Naive thymus-derived CD8-positive, alpha-beta T cell (primary cell): Measurements from ENCODE around the gene PROKR1. TPM values are rescaled to one million over a fixed set of nuclear protein-coding genes. Genes with fewer than 3 reads are reported as not detected.
A peak's percentile ranks its signal among the peaks of the same experiment; 100 is the strongest.
"Not testable (repeated sequence)": the region's sequence is repeated elsewhere in the genome, so short reads cannot be mapped to it uniquely, and the experiment has no call there.

Experiments used
- ATAC-seq, 2 donors: fragments of 150-1000 bp; cut with Tn5 transposase in 1 of 2; sonication (Bioruptor Pico), chemical (Tn5 transposase) in 1 of 2; 1 replicate in 1 of 2; 2 replicates in 1 of 2; pipeline ENCODE4 v1.10.0; 2021; ENCODE audit warnings: mild to moderate bottlenecking in 2 of 2, moderate library complexity in 2 of 2
- POLR2A ChIA-PET: fragments of 350-600 bp; sonication (Branson Sonifier 250); formaldehyde crosslinking; loops from one replicate; lab custom pipeline; 2021; ENCODE audit warnings: antibody characterized with exemption; lab: Charles Lee
- DNase-seq, 10 donors: peaks; one replicate each; pipeline versions ENCODE4 v3.0.0 to v3.0.0-alpha.2; 2020 to 2022
- H3K27ac Mint-ChIP-seq, 10 donors: one replicate each; pipeline ENCODE4 v1.8.0; 2020 to 2022; ENCODE audit warnings: mild to moderate bottlenecking in 10 of 10, mixed read lengths in 10 of 10, moderate library complexity in 4 of 10, inconsistent platforms in 1 of 10
- H3K27me3 Mint-ChIP-seq, 5 donors: one replicate each; pipeline ENCODE4 v1.8.0; 2021 to 2022; ENCODE audit warnings: mixed read lengths in 5 of 5
- H3K36me3 Mint-ChIP-seq, 3 donors: one replicate each; pipeline ENCODE4 v1.8.0; 2020 to 2022; ENCODE audit warnings: mixed read lengths in 3 of 3, mild to moderate bottlenecking in 2 of 3, inconsistent platforms in 1 of 3
- H3K4me1 Mint-ChIP-seq, 4 donors: one replicate each; pipeline ENCODE4 v1.8.0; 2021 to 2022; ENCODE audit warnings: mixed read lengths in 4 of 4
- H3K4me3 Mint-ChIP-seq, 10 donors: one replicate each; pipeline ENCODE4 v1.8.0; 2020 to 2022; ENCODE audit warnings: mild to moderate bottlenecking in 10 of 10, mixed read lengths in 10 of 10, moderate library complexity in 6 of 10, inconsistent platforms in 1 of 10
- H3K9me3 Mint-ChIP-seq, 9 donors: one replicate each; pipeline ENCODE4 v1.8.0; 2020 to 2022; ENCODE audit warnings: mixed read lengths in 9 of 9, mild to moderate bottlenecking in 3 of 9, inconsistent platforms in 1 of 9, moderate library complexity in 1 of 9
- polyA plus RNA-seq, 3 donors: library from polyadenylated mRNA; unstranded; fragments of 300-500 nt; fragmentation: Illumina TruSeq; gene quantifications; one replicate each; pipeline ENCODE4 v1.2.3, GENCODE V29; 2021
- total RNA-seq, 8 experiments: library from RNA in 2 of 8; stranded (reverse) in 2 of 8; gene quantifications; one replicate each; pipeline ENCODE4 v1.2.3 and lab custom pipeline; 2021 to 2026

The PROKR1 gene
- total and polyA plus RNA-seq, 5 experiments from 2014 or later = not detected

GRCh38 chr2:68660658-68661057 lies 17.3 kb downstream of the PROKR1 start:
- no peak for ATAC-seq
- peaks cover 0 to 8% (median 0%) of the 10 kb centered on the region in 4 donors for H3K4me1 Mint-ChIP-seq
- no peak overlapping the region for H3K27ac Mint-ChIP-seq
- no peak for DNase-seq
- POLR2A ChIA-PET = interaction anchor here (0.7 kb wide), 1 partner anchor 112 kb away, joined by 3 read pairs; no protein-coding TSS in a partner anchor
- H3K4me3 Mint-ChIP-seq = no peak overlapping the region
- peaks cover 0 to 1% (median 0%) of the 10 kb centered on the region in 9 donors for H3K9me3 Mint-ChIP-seq
- H3K27me3 Mint-ChIP-seq = peaks cover 0 to 35% (median 20%) of the 10 kb centered on the region in 5 donors
- H3K36me3 Mint-ChIP-seq = no peaks in the 10 kb centered on the region

GRCh38 chr2:68662466-68662865 lies 19.1 kb downstream of the PROKR1 start:
- ATAC-seq (no peak), DNase-seq (no peak)
- Mint-ChIP-seq H3K9me3 (peaks cover 0 to 11% (median 0%) of the 10 kb centered on the region in 9 donors), H3K36me3 (peaks cover 0 to 6% (median 0%) of the 10 kb centered on the region in 3 donors), H3K27ac (no peak overlapping the region), H3K4me1 (peaks cover 0 to 8% (median 0%) of the 10 kb centered on the region in 4 donors), H3K4me3 (no peak overlapping the region), H3K27me3 (peaks cover 0 to 21% (median 17%) of the 10 kb centered on the region in 5 donors)
- POLR2A ChIA-PET = no interaction called here

GRCh38 chr2:68663371-68664156 lies 20.2 kb downstream of the PROKR1 start:
- POLR2A ChIA-PET = no interaction called here
- Mint-ChIP-seq H3K4me3 (no peak overlapping the region), H3K27me3 (peaks cover 1 to 16% (median 13%) of the 10 kb centered on the region in 5 donors), H3K9me3 (peaks cover 0 to 14% (median 0%) of the 10 kb centered on the region in 9 donors), H3K4me1 (peaks cover 0 to 8% (median 0%) of the 10 kb centered on the region in 4 donors), H3K27ac (no peak overlapping the region), H3K36me3 (peaks cover 0 to 6% (median 0%) of the 10 kb centered on the region in 3 donors)
- DNase-seq (no peak), ATAC-seq (no peak)

GRCh38 chr2:68667371-68667770 lies 24.0 kb downstream of the PROKR1 start:
- ATAC-seq = no peak
- POLR2A ChIA-PET = no interaction called here
- peaks cover 6 to 19% (median 11%) of the 10 kb centered on the region in 5 donors for H3K27me3 Mint-ChIP-seq

GRCh38 chr2:68669651-68670050 lies 26.3 kb downstream of the PROKR1 start:
- H3K4me3 Mint-ChIP-seq = no peak overlapping the region
- no peak overlapping the region for H3K27ac Mint-ChIP-seq
- H3K4me1 Mint-ChIP-seq = no peaks in the 10 kb centered on the region
- H3K9me3 Mint-ChIP-seq = peaks cover 0 to 14% (median 2%) of the 10 kb centered on the region in 9 donors
- no peak for DNase-seq
- POLR2A ChIA-PET = no interaction called here
- H3K36me3 Mint-ChIP-seq = peaks cover 0 to 6% (median 0%) of the 10 kb centered on the region in 3 donors
- no peak for ATAC-seq
- peaks cover 0 to 7% (median 6%) of the 10 kb centered on the region in 5 donors for H3K27me3 Mint-ChIP-seq

More at GRCh38 chr2:68667371-68667770, 24.0 kb downstream of the PROKR1 start:
- Mint-ChIP-seq H3K36me3 (peaks cover 0 to 6% (median 0%) of the 10 kb centered on the region in 3 donors), H3K4me1 (peaks cover 0 to 6% (median 0%) of the 10 kb centered on the region in 4 donors), H3K9me3 (peaks cover 0 to 14% (median 3%) of the 10 kb centered on the region in 9 donors), H3K4me3 (no peak overlapping the region), H3K27ac (no peak overlapping the region)
- DNase-seq = no peak

GRCh38 chr2:68671961-68672360 lies 28.6 kb downstream of the PROKR1 start:
- no peak overlapping the region for H3K4me3 Mint-ChIP-seq
- H3K9me3 Mint-ChIP-seq = peaks cover 0 to 21% (median 8%) of the 10 kb centered on the region in 9 donors
- no peaks in the 10 kb centered on the region for H3K4me1 Mint-ChIP-seq
- H3K27ac Mint-ChIP-seq = no peak overlapping the region
- no peak for ATAC-seq
- no peak for DNase-seq
- peaks cover 0 to 9% (median 8%) of the 10 kb centered on the region in 5 donors for H3K27me3 Mint-ChIP-seq
- POLR2A ChIA-PET = no interaction called here
- peaks cover 0 to 5% (median 4%) of the 10 kb centered on the region in 3 donors for H3K36me3 Mint-ChIP-seq

GRCh38 chr2:68673631-68674030 lies 30.3 kb downstream of the PROKR1 start:
- H3K4me3 Mint-ChIP-seq = no peak overlapping the region
- DNase-seq (no peak), ATAC-seq (no peak)
- peaks cover 0 to 9% (median 8%) of the 10 kb centered on the region in 5 donors for H3K27me3 Mint-ChIP-seq
- H3K27ac Mint-ChIP-seq = no peak overlapping the region
- peaks cover 0 to 19% (median 6%) of the 10 kb centered on the region in 9 donors for H3K9me3 Mint-ChIP-seq
- peaks cover 0 to 5% (median 0%) of the 10 kb centered on the region in 3 donors for H3K36me3 Mint-ChIP-seq
- H3K4me1 Mint-ChIP-seq = no peaks in the 10 kb centered on the region
- POLR2A ChIA-PET = no interaction called here

GRCh38 chr2:68675470-68675869 lies 32.1 kb downstream of the PROKR1 start:
- no peak for ATAC-seq
- Mint-ChIP-seq H3K9me3 (peaks cover 0 to 19% (median 6%) of the 10 kb centered on the region in 9 donors), H3K36me3 (peaks cover 0 to 5% (median 0%) of the 10 kb centered on the region in 3 donors), H3K4me3 (no peak overlapping the region), H3K27me3 (peaks cover 3 to 13% (median 5%) of the 10 kb centered on the region in 5 donors), H3K4me1 (no peaks in the 10 kb centered on the region), H3K27ac (no peak overlapping the region)
- POLR2A ChIA-PET = no interaction called here
- DNase-seq = no peak

- H3K4me1 Mint-ChIP-seq, H3K27ac Mint-ChIP-seq, DNase-seq, H3K36me3 Mint-ChIP-seq, ATAC-seq, H3K4me3 Mint-ChIP-seq, POLR2A ChIA-PET: not testable (repeated sequence)
- peaks cover 8 to 27% (median 11%) of the 10 kb centered on the region in 5 donors for H3K27me3 Mint-ChIP-seq
- peaks cover 0 to 19% (median 6%) of the 10 kb centered on the region in 9 donors for H3K9me3 Mint-ChIP-seq
Observed at GRCh38 chr2:68677837-68678236, 34.5 kb downstream of the PROKR1 start.

GRCh38 chr2:68679166-68679916 lies 36.0 kb downstream of the PROKR1 start:
- H3K4me1 Mint-ChIP-seq, ATAC-seq, POLR2A ChIA-PET, H3K36me3 Mint-ChIP-seq: not testable (repeated sequence)
- peak in 7 of 10 donors; percentile 1 to 68 (median 25) for DNase-seq
- Mint-ChIP-seq H3K4me3 (peak overlapping the region in 9 of 10 donors; percentile 41 to 80 (median 64)), H3K27ac (peak overlapping the region in 7 of 10 donors; percentile 55 to 91 (median 74)), H3K27me3 (peaks cover 7 to 27% (median 11%) of the 10 kb centered on the region in 5 donors), H3K9me3 (peaks cover 0 to 19% (median 6%) of the 10 kb centered on the region in 9 donors)

- POLR2A ChIA-PET, DNase-seq, ATAC-seq, H3K36me3 Mint-ChIP-seq, H3K4me1 Mint-ChIP-seq: not testable (repeated sequence)
- Mint-ChIP-seq H3K4me3 (peak overlapping the region in 9 of 10 donors; percentile 41 to 80 (median 64)), H3K27me3 (peaks cover 7 to 27% (median 10%) of the 10 kb centered on the region in 5 donors), H3K27ac (peak overlapping the region in 7 of 10 donors; percentile 55 to 91 (median 74)), H3K9me3 (peaks cover 0 to 16% (median 6%) of the 10 kb centered on the region in 9 donors)
Observed at GRCh38 chr2:68679917-68680267, 36.5 kb downstream of the PROKR1 start.

GRCh38 chr2:68684197-68684596 lies 40.8 kb downstream of the PROKR1 start:
- Mint-ChIP-seq H3K27me3 (peaks cover 5 to 27% (median 9%) of the 10 kb centered on the region in 5 donors), H3K36me3 (peaks cover 0 to 2% (median 0%) of the 10 kb centered on the region in 3 donors), H3K27ac (no peak overlapping the region), H3K9me3 (peaks cover 0 to 2% (median 0%) of the 10 kb centered on the region in 9 donors), H3K4me1 (peaks cover 0 to 5% (median 0%) of the 10 kb centered on the region in 4 donors), H3K4me3 (no peak overlapping the region)
- ATAC-seq (no peak), DNase-seq (no peak)
- POLR2A ChIA-PET = no interaction called here
